NCI-H2081 treated with DMSO at 0.1 percent for 48 hours (cell line): ENCODE measurements around the gene MAPK12.
"Not testable (repeated sequence)": the region's sequence is repeated elsewhere in the genome, so short reads cannot be mapped to it uniquely, and the experiment has no call there.

Source experiments
- DNase-seq: peaks from one replicate; lab custom pipeline; 2025; lab: John Stamatoyannopoulos, UW

Gene MAPK12

GRCh38 chr22:50281957-50282356 lies 20.5 kb upstream of the MAPK12 start:
- DNase-seq = no peak

- DNase-seq = no peak
Observed at GRCh38 chr22:50281384-50281760, 19.9 kb upstream of the MAPK12 start.

- DNase-seq = no peak
Observed at GRCh38 chr22:50280708-50281383, 19.4 kb upstream of the MAPK12 start.

GRCh38 chr22:50280022-50280707 lies 18.7 kb upstream of the MAPK12 start:
- DNase-seq = no peak

- no peak for DNase-seq
Observed at GRCh38 chr22:50278956-50279619, 17.6 kb upstream of the MAPK12 start.

GRCh38 chr22:50278461-50278860 lies 17.0 kb upstream of the MAPK12 start:
- DNase-seq = no peak

- no peak for DNase-seq
Observed at GRCh38 chr22:50277761-50278160, 16.3 kb upstream of the MAPK12 start.

- DNase-seq = no peak
Observed at GRCh38 chr22:50276143-50276542, 14.7 kb upstream of the MAPK12 start.

GRCh38 chr22:50275181-50276055 lies 13.9 kb upstream of the MAPK12 start:
- no peak for DNase-seq

GRCh38 chr22:50274771-50275170 lies 13.3 kb upstream of the MAPK12 start:
- DNase-seq = no peak

- DNase-seq = no peak
Observed at GRCh38 chr22:50274311-50274710, 12.8 kb upstream of the MAPK12 start.

- DNase-seq = not testable (repeated sequence)
Observed at GRCh38 chr22:50273781-50274180, 12.3 kb upstream of the MAPK12 start.

GRCh38 chr22:50273352-50273751 lies 11.9 kb upstream of the MAPK12 start:
- DNase-seq = not testable (repeated sequence)

- DNase-seq = no peak
Observed at GRCh38 chr22:50272044-50272802, 10.7 kb upstream of the MAPK12 start.

GRCh38 chr22:50271519-50271970 lies 10.1 kb upstream of the MAPK12 start:
- no peak for DNase-seq

GRCh38 chr22:50270666-50271394 lies 9.3 kb upstream of the MAPK12 start:
- no peak for DNase-seq

- no peak for DNase-seq
Observed at GRCh38 chr22:50269970-50270665, 8.6 kb upstream of the MAPK12 start, which contains the start of gene MAPK11. MAPK11 (minus strand) TSS chr22:50270380; CDS start chr22:50270292, 88 bp downstream.

- DNase-seq = no peak
Observed at GRCh38 chr22:50269573-50269969, 8.1 kb upstream of the MAPK12 start.

- DNase-seq = no peak
Observed at GRCh38 chr22:50268655-50269113, 7.2 kb upstream of the MAPK12 start.
